SW480 (cell line): ENCODE data around the gene PEBP1.
"Not testable (repeated sequence)": the region's sequence is repeated elsewhere in the genome, so short reads cannot be mapped to it uniquely, and the experiment has no call there.

Experiments
- DNase-seq: peaks from one replicate; pipeline ENCODE4 v3.0.0-alpha.2; 2016; ENCODE audit warnings: low spot score

Gene PEBP1

DNA sequence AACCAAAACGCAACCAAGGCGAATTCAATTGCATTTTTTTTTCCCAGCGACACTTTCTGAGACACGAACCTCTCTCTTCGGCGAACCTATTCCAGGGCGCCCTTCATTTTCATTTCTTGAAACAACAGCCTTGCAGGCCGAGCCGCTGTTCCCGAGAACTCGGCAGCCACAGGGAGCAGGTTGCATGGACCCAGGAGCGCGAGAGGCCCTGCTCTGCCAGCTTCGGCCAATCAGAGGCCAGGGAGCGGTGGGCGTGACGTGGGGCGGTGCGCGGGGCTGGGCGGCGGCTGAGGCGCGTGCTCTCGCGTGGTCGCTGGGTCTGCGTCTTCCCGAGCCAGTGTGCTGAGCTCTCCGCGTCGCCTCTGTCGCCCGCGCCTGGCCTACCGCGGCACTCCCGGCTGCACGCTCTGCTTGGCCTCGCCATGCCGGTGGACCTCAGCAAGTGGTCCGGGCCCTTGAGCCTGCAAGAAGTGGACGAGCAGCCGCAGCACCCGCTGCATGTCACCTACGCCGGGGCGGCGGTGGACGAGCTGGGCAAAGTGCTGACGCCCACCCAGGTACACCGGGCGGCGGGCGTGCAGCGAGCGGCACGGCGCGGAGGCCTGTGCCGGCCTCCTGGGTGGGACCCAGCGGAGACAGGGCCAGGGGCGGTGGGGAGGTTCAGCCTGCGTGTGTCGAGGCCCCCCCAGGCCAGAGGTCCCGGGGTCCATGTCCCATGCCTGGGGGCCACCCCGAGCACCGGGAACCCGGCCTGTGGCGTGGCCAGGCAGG is at the start of gene PEBP1:
Gene PEBP1 (plus strand): TSS at position 337 of the 771 bp plus-strand sequence. CDS start 86 bp downstream, at position 423.
- DNase-seq: peak; percentile 85

GRCh38 chr12:118089782-118090181 is 46.1 kb upstream of the PEBP1 start:
- no peak for DNase-seq

DNA sequence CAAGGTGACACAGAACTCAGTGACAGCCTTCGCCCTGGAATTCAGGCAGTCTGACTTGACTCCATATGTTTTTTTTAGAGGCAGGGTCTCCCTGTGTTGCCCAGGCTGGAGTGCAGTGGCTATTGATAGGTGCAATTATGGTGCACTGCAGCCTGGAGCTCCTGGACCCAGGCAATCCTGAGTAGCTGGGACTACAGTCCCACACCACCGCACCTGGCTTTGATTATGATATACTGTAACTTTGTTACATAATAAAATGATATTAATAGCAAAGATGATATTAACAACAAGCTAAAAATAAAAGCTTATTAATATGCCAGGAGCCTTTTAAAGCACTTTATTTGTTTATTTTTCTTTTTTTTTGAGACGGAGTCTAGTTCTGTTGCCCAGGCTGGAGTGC is 41.9 kb upstream of the PEBP1 start:
- no peak for DNase-seq

- DNase-seq: no peak
Measured at GRCh38 chr12:118098401-118098800, 37.5 kb upstream of the PEBP1 start.

DNA sequence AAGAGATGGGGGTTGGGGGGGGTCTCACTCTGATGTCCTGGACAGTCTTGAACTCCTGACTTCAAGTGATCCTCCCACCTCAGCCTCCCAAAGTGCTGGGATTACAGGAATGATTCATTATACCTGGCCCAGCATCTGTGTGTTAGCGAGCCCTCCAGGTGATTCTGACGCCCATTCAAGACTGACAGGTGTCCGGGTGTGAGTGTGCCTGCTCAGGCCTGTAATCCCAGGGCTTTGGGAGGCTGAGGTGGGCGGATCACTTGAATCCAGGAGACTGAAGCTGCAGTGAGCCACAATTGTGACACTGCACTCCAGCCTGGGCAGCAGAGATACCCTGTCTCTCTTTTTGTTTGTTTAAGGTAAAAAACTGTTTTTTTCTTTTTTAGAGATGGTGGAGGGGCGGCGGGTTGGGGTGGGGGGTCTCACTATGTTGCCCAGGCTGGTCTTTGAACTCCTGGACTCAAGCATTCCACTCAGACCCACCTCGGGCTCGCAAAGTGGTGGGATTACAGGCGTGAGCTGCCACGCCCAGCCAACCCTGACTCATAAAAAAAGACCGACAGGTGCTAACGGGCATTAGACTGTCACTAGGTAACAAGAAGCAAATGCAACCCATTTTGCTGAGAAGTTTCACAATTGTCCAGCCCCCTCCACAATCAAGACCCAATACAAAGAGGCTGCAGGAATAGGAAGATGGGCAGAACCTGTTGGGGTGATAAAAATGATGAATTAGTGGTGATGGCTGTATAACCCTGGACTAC is 36.8 kb upstream of the PEBP1 start:
- DNase-seq: peak; percentile 62

GRCh38 chr12:118101051-118101450 is 34.9 kb upstream of the PEBP1 start:
- no peak for DNase-seq

- DNase-seq: peak; percentile 75
Measured at GRCh38 chr12:118102070-118102469, 33.9 kb upstream of the PEBP1 start.

- DNase-seq: no peak
Measured at GRCh38 chr12:118102609-118103008, 33.3 kb upstream of the PEBP1 start.

DNA sequence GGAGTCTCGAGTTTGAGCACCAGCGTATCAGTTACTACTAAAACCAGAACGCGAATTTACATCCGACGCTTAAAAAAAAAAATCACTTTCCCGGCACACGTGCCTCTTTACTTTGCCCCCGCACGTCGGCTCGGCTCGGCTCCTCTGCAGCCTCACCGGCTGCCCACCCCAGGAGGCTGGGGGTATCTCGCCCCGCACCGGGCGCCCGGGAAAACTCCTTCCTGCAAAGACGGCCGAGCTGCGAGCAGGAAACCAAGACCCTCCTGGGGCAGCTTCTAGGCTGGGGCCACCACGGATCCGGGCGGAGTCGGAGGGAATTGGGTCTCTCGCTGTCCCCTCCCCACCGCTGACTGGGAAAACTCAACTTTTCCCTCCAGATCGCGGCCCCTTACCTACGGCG is 32.7 kb upstream of the PEBP1 start:
- DNase-seq: no peak

DNA sequence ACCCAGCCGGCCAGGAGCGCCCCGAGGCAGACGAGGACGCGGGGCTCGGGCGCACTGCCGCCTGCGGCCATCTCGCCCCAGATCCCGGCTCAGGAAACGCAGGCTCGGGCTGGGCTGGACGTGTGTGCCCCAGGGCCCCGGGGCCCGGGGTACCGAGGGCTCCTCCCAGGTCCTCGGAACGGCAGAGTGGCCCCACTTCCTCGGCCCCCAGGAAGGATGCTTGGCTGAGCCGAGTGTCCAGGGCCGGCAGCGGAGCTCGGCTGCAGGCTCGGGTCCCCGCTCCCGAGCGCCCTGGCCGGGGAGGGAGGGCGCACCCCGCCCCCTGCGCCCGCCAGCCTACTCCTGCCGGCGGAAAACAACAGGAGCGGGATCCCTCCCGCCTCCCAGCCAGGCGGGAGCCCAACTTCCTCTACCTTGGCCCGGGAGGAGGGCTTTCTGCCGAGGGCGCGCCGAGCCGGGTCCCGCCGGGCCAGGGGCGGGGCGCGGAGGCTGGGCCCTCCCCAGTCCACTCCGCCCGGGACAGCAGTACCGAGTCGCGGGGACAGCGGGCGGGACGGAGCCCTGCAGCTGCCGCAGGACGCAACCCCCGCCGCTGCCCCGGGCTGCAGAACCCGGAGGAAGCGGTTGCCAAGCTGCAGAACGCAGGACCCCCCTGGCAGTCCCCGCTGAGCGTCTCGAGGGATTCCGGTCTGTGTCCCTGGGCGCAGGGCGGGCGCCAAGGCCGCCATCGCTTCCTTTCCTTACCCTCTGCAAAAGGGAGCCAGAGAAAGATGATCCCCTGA is 32.1 kb upstream of the PEBP1 start, which contains the start of gene VSIG10:
Gene VSIG10 (minus strand): TSS at position 411 of the 782 bp plus-strand sequence. CDS start 340 bp downstream, at position 71.
- peak; percentile 77 for DNase-seq

DNA sequence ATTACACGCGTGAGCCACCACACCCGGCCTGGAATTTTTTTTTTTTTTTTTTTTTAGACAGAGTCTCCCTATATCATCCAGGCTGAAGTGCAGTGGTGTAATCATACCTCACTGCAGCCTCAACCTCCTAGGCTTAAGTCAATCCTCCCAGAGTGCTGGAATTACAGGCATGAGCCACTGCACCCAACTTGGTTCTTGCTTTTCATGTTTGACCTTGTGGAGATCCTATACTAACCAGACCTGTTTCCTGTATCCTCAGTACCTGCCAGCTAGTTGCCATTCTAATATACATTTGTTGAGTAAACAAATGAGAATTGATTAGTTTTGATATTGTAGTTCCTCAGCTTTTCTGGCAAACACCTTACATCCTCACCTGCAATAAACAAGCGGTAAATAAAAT is 28.9 kb upstream of the PEBP1 start:
- no peak for DNase-seq

GRCh38 chr12:118107694-118108093 is 28.2 kb upstream of the PEBP1 start:
- no peak for DNase-seq

DNA sequence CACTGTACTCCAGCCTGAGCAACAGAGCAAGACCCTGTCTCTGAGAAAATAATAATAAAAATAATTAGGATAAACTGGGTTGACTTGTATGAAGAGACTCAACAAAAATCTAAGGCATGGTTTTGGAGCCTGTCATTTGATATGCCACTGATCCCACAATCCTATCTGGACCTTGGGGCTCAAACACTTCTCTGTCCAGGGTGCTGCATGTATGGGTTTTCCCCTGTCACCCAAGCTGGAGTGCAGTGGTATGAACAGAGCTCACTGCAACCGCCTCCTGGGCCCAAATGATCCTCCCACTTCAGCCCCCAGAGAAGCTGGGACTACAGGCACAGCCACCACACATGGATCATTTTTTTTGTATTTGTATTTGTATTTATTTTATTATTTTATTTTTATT is 26.8 kb upstream of the PEBP1 start:
- DNase-seq: no peak

GRCh38 chr12:118119449-118119879 is 16.5 kb upstream of the PEBP1 start:
- DNase-seq: no peak

- peak; percentile 69 for DNase-seq
Measured at GRCh38 chr12:118120579-118121363, 15.2 kb upstream of the PEBP1 start.

DNA sequence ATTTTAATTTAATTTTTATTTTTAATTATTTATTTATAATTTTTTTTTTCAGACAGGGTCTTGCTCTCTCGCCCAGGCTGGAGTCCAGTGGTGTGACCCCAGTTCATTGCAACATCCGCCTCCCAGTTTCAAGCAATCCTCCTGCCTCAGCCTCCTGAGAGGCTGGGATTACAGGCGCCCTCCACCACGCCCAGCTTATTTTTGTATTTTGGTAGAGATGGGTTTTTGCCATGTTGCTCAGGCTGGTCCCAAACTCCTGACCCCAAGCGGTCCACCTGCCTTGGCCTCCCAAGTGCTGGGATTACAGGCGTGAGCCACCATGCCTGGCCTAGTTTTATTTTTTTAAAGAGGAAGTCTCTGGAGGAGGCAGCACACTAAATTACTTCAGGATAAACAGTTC is 13.7 kb upstream of the PEBP1 start:
- no peak for DNase-seq

- no peak for DNase-seq
Measured at GRCh38 chr12:118124333-118124874, 11.5 kb upstream of the PEBP1 start.

DNA sequence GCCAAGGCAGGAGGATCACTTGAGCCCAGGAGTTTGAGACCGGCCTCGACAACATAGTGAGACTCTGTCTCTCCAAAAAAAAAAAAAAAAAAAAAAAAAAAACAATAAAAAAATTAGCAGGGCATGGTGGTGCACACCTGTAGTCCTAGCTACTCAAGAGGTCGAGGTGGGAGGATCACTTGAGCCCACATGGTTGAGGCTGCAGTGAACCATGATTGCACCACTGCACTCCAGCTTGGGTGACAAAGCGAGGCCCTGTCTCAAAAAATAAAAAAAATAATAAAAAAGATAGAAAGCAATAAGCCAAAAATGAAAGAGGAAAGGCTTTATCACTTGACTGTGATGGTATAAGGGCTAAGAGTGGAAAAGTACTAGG is 10.2 kb upstream of the PEBP1 start:
- DNase-seq: no peak

GRCh38 chr12:118126119-118126757 is 9.7 kb upstream of the PEBP1 start:
- DNase-seq: no peak

DNA sequence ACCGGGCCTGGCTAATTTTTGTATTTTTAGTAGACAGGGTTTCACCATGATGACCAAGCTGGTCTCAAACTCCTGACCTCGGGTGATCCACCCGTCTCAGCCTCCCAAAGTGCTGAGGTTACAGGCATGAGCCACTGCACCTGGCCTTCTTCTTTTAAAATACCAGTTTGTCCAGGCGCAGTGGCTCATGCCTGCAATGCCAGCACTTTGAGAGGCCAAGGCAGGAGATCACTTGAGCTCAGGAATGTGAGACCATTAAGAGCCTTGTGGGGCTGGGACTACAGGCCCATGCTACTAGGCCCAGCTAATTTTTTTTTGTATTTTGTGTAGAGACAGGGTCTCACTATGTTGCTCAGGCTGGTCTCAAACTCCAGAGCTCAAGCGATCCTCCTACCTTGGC is 8.1 kb upstream of the PEBP1 start:
- DNase-seq: no peak

- DNase-seq: not testable (repeated sequence)
Measured at GRCh38 chr12:118129436-118129835, 6.5 kb upstream of the PEBP1 start.
